Kidney epithelial cell (primary cell): Measurements from ENCODE around the gene ZNF597. TPM values are rescaled to one million over a fixed set of nuclear protein-coding genes. Genes with fewer than 3 reads are reported as not detected.

Experiments used
- DNase-seq: peaks from one replicate; pipeline ENCODE4 v3.0.0-alpha.2; 2010; ENCODE audit warnings: low read depth
- H3K27me3 ChIP-seq: 2 replicates; pipeline ENCODE4 v1.6.0; 2011; ENCODE audit warnings: low read length; ENCODE audit not compliant: control insufficient read depth, insufficient read depth
- H3K36me3 ChIP-seq: 2 replicates; pipeline ENCODE4 v1.5.1; 2011; ENCODE audit warnings: low read length; ENCODE audit not compliant: control insufficient read depth, insufficient read depth
- H3K4me3 ChIP-seq: 2 replicates; pipeline ENCODE4 v1.5.1; 2011; ENCODE audit warnings: low read depth, mild to moderate bottlenecking, control low read depth, low read length
- total RNA-seq: library from RNA; depleted of rRNA; stranded (reverse); fragments of >200 nt; gene quantifications from 2 replicates; pipeline ENCODE4 v1.2.3, GENCODE V29; 2015
- TF ChIP-seq, protein P1 (sequence below): IDR thresholded peaks from 2 replicates; pipeline ENCODE4 v1.5.1; 2011; ENCODE audit warnings: mild to moderate bottlenecking, moderate library complexity, low read length, control low read depth, inconsistent platforms; ENCODE audit not compliant: insufficient read depth, poor library complexity, severe bottlenecking

The ZNF597 gene
- total RNA-seq, 1 donor from 2014 or later: 1.7 TPM

DNA sequence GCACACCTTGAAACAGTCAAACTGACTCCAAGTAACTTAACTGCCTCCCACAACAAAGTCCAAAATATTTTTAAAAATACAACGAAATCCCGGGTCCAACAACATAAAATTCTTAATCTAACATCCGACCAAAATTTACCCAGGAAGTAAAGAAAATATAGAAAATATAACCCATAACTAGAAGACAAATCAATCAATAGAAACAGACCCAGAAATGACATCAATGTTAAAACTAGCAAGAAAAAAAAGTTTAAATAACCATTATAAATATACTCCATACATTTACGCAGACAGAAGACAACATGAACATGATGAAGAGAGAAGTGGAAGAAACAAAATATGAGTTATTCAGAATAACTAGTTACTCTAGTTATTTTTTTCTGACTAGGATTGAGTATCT is 3.7 kb downstream of the ZNF597 start:
- DNase-seq: no peak
- Histone ChIP-seq H3K27me3 (no peaks in the 10 kb centered on the region), H3K4me3 (no peak overlapping the region), H3K36me3 (no peaks in the 10 kb centered on the region)
- TF ChIP-seq, protein P1, sequence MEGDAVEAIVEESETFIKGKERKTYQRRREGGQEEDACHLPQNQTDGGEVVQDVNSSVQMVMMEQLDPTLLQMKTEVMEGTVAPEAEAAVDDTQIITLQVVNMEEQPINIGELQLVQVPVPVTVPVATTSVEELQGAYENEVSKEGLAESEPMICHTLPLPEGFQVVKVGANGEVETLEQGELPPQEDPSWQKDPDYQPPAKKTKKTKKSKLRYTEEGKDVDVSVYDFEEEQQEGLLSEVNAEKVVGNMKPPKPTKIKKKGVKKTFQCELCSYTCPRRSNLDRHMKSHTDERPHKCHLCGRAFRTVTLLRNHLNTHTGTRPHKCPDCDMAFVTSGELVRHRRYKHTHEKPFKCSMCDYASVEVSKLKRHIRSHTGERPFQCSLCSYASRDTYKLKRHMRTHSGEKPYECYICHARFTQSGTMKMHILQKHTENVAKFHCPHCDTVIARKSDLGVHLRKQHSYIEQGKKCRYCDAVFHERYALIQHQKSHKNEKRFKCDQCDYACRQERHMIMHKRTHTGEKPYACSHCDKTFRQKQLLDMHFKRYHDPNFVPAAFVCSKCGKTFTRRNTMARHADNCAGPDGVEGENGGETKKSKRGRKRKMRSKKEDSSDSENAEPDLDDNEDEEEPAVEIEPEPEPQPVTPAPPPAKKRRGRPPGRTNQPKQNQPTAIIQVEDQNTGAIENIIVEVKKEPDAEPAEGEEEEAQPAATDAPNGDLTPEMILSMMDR: no peak

DNA sequence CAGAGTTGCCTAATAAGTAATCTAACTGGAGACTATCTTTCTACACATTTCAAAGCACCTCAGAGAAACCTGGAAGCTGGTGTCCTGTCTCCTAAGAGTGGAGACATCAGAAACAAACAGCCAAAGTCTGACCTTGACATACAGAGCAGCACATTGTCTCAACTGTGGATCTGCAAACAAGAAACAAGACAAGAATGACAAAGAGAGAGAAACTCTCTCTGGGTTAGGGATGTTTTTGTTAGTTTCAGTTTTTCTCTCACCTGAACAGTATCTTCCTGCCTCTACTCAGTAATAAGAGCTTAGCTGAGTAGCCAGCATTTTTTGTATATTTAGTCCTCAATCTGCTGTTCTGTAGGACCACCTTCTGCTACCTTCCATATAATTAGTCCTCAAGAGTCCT is 8.9 kb downstream of the ZNF597 start:
- TF ChIP-seq, protein P1: no peak
- Histone ChIP-seq H3K27me3 (no peaks in the 10 kb centered on the region), H3K36me3 (no peaks in the 10 kb centered on the region), H3K4me3 (no peak overlapping the region)
- DNase-seq: no peak

DNA sequence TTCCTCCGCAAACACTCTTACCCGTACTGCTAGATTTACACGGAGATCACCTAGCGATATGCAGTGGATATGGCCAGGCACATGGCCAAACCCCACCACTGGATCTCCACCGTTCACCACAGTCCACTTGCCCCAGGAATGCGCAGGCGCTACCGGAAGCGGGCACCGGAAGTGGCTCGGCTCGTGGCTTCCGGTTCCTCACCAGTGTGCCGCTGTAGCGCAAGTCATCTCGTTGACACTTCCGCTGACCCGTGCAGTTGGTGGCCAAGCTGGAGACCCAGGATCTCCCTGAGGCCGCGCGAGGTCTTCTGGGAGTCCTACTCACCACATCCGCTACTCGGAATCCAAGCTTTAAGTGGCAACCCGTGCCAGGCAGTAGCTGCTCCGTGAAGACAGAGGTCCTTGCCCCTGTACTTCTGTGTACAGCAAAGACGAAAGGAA is 11.5 kb downstream of the ZNF597 start:
- no peak for DNase-seq
- Histone ChIP-seq H3K4me3 (peak overlapping the region; percentile 20), H3K36me3 (no peaks in the 10 kb centered on the region), H3K27me3 (no peaks in the 10 kb centered on the region)
- TF ChIP-seq, protein P1: no peak

DNA sequence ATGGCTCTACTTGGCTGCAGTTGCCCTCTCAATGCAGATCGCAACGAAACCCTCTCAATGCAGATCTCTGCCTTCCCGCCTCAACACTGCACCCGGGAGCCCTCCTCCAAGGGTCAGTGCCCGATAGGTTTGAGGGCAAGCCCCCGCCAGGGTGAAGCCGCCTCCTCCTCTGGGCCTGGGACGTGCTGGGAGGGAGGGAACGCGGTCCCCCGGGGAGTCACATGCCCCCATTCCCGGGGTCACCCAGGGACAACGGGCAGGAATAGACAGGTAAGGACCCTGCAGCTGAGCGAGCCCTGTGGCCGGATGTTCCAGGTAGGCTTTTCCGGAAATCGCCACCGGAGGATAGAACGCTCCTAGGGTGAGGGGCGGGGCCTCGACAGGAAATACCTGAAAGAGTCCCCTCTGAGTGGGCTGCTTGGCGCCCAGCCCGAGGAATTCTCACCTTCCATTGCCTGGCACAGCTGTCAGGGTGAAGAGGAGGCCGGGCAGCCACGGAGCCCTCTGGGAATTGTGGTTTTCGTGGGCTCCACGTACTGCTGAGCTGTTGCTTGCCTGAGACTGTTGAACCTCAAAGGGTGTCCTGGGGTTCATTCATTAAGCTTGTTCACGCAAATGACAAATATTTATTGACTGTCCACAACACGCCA is 29.4 kb downstream of the ZNF597 start:
- Histone ChIP-seq H3K4me3 (no peak overlapping the region), H3K36me3 (peaks cover 2% of the 10 kb centered on the region), H3K27me3 (no peaks in the 10 kb centered on the region)
- DNase-seq: no peak
- TF ChIP-seq, protein P1: no peak

DNA sequence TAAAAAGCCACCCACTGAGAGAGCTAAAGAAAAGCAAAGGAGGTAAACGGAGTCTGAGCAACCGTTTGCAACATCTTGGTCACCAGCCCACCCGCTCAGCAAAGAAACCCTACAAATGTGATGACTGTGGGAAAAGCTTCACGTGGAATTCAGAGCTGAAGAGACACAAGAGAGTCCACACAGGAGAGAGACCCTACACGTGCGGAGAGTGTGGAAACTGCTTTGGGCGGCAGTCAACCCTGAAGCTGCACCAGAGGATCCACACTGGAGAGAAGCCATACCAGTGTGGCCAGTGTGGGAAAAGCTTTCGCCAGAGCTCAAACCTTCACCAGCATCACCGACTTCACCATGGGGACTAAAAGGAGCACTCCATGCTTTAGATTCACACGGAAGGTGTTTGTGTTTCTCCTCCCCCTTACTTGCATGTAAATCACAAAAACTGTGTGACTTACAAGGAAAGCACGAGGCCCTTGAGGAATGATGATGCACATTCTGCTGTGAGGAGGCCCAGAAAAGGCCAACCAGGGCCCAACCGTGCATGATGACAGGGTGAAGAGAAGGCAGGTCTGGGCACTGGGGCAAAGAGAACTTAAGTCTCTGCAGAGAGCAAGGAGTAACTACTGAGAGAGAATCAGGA is 34.6 kb downstream of the ZNF597 start:
- Histone ChIP-seq H3K4me3 (no peak overlapping the region), H3K36me3 (peaks cover 11% of the 10 kb centered on the region)
- TF ChIP-seq, protein P1: no peak

DNA sequence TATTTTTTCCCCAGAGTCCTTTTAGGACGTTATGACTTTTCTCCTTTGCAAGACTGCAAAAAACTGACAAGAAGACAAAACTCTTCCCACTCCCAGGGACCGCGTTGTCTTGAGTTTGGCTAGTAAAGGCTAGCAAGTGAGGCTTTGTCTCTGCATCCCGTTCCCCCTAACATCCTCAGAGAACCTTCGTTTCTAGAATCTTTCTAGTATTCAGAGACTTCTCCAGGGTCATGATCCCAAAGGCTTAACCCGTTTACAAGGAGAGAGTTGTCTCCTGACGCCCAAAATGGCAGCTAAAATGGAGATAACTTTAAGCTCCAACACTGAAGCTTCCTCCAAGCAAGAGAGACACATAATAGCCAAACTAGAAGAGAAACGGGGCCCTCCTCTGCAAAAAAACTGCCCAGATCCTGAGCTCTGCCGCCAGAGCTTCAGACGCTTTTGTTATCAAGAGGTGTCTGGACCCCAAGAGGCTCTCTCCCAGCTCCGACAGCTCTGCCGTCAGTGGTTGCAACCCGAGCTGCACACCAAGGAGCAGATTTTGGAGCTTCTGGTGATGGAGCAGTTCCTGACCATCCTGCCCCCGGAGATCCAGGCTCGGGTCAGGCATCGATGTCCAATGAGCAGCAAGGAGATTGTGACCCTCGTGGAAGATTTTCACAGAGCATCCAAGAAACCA is 41.4 kb downstream of the ZNF597 start:
- no peak for DNase-seq
- TF ChIP-seq, protein P1: no peak
- H3K4me3 ChIP-seq: peak overlapping the region; percentile 95

More for the DNA sequence above, 34.6 kb downstream of the ZNF597 start:
- H3K27me3 ChIP-seq: no peaks in the 10 kb centered on the region
- DNase-seq: no peak

More for the DNA sequence above, 41.4 kb downstream of the ZNF597 start:
- no peaks in the 10 kb centered on the region for H3K27me3 ChIP-seq
- peaks cover 5% of the 10 kb centered on the region for H3K36me3 ChIP-seq
